HG02571 (cell line): Measurements from ENCODE around the gene DENND4C.
A peak's percentile ranks its signal among the peaks of the same experiment; 100 is the strongest.
"Not testable (repeated sequence)": the region's sequence is repeated elsewhere in the genome, so short reads cannot be mapped to it uniquely, and the experiment has no call there.

Experiments used
- ATAC-seq: cut with Tn5 transposase; IDR thresholded peaks from one replicate; pipeline ENCODE4 v1.9.1; 2021; ENCODE audit warnings: mild to moderate bottlenecking, moderate library complexity; ENCODE audit not compliant: unreplicated experiment

The DENND4C gene

DNA sequence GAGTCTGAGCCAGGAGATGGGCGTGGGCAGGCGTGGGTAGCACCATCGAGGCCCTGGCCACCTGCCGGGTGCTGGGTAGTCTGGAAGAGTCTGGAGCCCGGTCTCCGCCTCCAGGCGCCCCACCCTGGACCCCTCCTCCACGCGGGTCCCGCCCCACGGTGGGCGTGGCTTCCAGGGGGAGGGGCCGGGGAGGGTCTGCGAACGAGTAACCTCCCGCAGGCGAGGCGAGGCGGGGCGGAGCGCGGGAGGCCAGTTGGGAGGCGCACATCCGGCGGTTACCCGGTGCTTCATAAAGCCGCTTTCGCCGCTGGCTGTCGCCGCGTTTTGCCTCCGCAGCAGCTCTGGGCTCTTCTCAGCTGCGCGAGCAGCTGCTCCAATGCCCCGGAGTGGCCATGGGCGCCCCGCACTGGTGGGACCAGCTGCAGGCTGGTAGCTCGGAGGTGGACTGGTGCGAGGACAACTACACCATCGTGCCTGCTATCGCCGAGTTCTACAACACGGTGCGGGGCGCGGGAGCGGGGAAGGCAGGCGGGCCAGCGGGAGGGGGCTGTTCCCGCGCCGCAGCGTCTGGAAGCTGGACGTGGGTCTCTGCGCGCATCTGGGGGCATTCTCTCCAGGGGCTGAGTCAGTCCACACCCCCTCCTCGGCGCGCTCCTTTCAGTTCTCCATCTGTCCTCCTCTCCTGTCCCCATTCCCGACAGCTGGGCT lies 178.4 kb downstream of the DENND4C start, which contains the start of gene ACER2:
Gene ACER2 (plus strand): TSS at position 317 of the 708 bp plus-strand sequence. CDS start 76 bp downstream, at position 393.
- ATAC-seq: peak; percentile 94

DNA sequence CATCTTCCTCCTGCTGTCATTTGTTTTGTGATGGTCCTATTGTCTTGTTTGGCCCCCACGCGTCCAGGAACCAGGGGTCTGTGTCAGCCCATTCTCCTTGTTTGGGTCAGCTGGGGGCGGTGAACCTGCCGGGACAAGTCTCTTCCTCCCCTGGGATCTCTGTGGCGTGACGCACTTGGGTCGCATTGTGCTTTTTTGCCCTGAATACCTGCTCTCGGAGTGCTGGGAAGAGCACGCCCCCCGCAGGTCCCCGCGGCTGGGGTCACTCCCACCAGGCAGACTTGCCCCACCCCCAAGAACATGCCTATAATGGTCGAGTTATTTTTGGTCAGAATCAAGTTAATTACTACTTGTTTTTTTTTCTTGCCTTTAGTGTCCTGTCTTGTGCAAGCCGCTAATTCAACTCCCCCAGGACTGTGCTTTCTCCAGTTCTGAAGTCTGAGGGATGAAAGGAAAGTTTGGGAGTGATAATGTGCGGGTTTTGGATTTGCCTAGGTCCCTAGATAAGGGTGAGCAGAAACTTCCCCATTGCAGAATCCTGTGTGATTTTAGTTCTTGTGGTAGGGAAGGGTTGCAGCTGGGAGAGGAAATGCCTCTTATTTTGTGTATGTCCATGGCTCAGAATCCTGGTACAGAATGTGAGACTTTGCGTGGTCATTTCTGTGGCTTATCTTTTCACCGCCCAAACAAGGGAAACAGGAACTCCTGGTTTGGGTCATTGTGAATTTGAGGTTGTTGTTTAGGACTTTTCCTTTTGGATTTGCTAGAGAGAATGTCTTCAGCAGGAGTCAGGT lies 179.1 kb downstream of the DENND4C start:
- ATAC-seq: peak; percentile 9

DNA sequence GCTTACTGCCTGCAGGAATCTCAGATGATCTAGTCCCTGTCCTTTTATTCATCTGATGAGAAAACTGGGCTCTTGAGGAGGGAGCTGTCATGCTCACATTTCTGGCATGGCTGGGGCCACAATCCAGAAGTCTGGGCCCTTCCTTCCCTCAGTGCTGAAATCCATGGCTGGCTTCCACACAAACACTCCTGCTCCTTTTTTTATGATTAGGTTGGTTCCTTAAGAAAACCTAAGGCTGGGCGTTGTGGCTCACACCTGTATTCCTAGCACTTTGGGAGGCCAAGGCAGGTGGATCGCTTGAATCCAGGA lies 179.7 kb downstream of the DENND4C start:
- ATAC-seq: no peak

DNA sequence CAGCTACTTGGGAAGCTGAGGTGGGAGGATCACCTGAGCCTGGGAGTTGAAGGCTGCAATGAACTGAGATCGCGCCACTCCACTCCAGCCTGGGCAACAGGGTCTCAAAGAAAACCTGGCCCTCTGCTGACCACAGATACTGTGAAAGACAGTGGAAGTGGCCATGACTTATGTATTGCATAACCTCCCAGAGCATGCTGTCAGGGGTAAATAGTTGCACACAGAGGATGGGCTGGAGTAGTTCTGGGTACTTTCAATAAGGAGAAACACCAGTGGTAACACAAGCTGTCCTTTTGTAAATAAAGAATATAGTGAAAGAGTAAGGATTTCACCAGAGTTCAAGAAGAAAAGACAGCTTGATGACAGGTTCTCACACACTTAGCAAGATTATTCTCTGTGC lies 180.1 kb downstream of the DENND4C start:
- no peak for ATAC-seq

DNA sequence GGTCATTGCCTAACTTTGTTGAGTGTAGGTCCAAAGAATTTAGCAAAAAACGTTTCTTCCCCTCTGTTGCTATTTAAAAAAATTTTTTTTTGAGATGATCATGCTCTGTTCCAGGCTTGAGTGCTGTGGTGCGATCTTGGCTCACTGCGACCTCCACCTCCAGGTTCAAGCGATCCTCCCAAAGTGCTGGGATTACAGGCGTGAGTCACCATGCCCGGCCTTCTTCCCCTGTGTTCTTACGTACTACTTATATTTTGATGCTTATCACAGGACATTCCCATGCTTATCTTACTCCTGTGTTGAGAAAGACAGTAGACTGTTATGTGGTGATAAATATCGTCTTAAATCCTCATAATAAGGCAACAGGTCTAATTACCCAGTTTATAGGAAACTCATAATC lies 180.8 kb downstream of the DENND4C start:
- ATAC-seq: no peak

DNA sequence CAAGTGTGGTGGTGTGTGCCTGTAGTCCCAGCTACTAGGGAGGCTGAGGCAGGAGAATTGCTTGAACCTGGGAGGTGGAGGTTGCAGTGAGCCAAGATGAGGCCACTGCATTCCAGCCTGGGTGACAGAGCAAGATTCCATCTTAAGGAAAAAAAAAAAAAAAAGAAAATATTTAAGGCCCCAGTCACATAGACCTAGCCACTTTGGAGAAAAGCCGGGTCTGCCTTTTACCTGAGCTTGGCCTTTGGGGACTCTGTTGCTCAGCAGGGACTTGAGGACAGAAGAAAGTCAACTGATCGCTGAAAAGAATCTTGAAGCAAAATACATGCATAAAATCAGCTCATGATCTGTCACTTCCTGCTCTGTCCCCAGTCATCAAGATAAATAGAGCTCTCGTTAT lies 183.0 kb downstream of the DENND4C start:
- not testable (repeated sequence) for ATAC-seq

DNA sequence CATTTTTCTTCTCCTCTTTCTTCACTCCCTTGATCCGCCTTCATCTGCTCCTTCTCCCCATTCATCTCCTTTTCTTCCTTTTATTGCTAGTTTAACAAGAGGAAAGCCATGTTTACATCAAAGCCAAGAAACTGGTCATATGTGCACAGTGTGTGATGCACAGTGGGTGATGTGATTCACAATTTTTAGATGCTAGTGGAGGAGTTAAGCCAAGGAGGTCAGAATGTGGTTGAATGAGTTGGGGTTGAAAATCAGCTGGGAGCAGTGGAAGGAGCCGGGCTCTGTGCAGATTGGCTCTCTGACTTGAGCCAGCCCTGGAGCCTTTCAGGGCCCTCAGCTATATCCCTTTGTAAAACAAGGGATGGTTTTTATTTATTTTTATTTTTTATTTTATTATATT lies 185.7 kb downstream of the DENND4C start:
- ATAC-seq: no peak

DNA sequence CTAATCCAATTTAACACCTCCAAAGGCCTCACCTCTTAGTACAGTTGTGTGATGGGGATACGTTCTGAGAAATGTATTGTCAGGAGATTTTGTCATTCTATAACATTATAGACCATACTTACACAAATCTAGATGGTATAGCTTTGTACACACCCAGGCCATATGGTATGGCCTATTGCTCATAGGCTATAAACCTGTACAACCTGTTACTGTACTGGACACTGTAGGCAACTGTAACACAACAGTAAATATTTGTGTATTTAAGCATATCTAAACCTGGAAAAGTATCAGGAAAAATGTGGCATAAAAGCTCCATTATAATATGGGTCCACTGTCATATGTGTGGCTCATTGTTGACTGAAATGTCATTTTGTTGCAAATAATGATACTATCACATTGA lies 190.4 kb downstream of the DENND4C start:
- ATAC-seq: no peak
